HepG2 (cell line): ENCODE data around the gene MED22. TPM values are rescaled to one million over a fixed set of nuclear protein-coding genes. Genes with fewer than 3 reads are reported as not detected.

Experiments
- ARHGAP35 ChIP-seq: sonication (generic); formaldehyde crosslinking; IDR thresholded peaks from 2 replicates; pipeline ENCODE4 v1.9.0; 2022; ENCODE audit warnings: mild to moderate bottlenecking, inconsistent platforms, moderate library complexity, missing genetic modification reagents, borderline replicate concordance
- ATM ChIP-seq: fragments of 450-650 bp; IDR thresholded peaks from 2 replicates; pipeline ENCODE4 v1.7.1; 2017; ENCODE audit warnings: mild to moderate bottlenecking, borderline replicate concordance
- FUBP1 ChIP-seq: sonication (generic); formaldehyde crosslinking; IDR thresholded peaks from 2 replicates; pipeline ENCODE4 v1.5.1; 2020; ENCODE audit warnings: missing genetic modification reagents, mild to moderate bottlenecking, borderline replicate concordance
- GATAD2A ChIP-seq: IDR thresholded peaks from 2 replicates; pipeline ENCODE4 v1.6.1; 2016
- IKZF1 ChIP-seq: fragments of 450-650 bp; IDR thresholded peaks from 2 replicates; pipeline ENCODE4 v1.7.1; 2016
- ISL2 ChIP-seq: sonication (generic); formaldehyde crosslinking; IDR thresholded peaks from 2 replicates; pipeline ENCODE4 v1.5.0; 2020; ENCODE audit warnings: missing genetic modification reagents
- LCORL ChIP-seq, 2 experiments: fragments of 450-650 bp in 1 of 2; sonication (generic) in 1 of 2; formaldehyde crosslinking in 1 of 2; IDR thresholded peaks; 2 replicates each; pipeline versions ENCODE4 v1.5.0 to v1.6.1; 2017 to 2020; ENCODE audit warnings: antibody characterized with exemption in 1 of 2, missing genetic modification reagents in 1 of 2
- MLX ChIP-seq: IDR thresholded peaks from 2 replicates; pipeline ENCODE4 v1.6.1; 2016
- NFYB ChIP-seq: sonication (generic); formaldehyde crosslinking; IDR thresholded peaks from 2 replicates; pipeline ENCODE4 v1.4.0; 2020; ENCODE audit warnings: missing genetic modification reagents
- SAP130 ChIP-seq: IDR thresholded peaks from 2 replicates; pipeline ENCODE4 v1.6.1; 2016; ENCODE audit warnings: low read depth
- SOX13 ChIP-seq, 3 experiments: fragments of 450-650 bp in 1 of 3; sonication (generic) in 1 of 3; formaldehyde crosslinking in 1 of 3; IDR thresholded peaks in 2 of 3; conservative IDR thresholded peaks in 1 of 3; 2 replicates each; pipeline versions ENCODE4 v1.5.0 to v1.6.1; 2016 to 2020; ENCODE audit warnings: antibody characterized with exemption in 1 of 3, mild to moderate bottlenecking in 1 of 3, missing compliant biosample characterization in 1 of 3, missing genetic modification reagents in 1 of 3, moderate library complexity in 1 of 3
- ZNF230 ChIP-seq: sonication (generic); formaldehyde crosslinking; IDR thresholded peaks from 2 replicates; pipeline ENCODE4 v1.4.0; 2020; ENCODE audit warnings: mild to moderate bottlenecking, missing genetic modification reagents
- ZNF350 ChIP-seq: sonication (generic); formaldehyde crosslinking; IDR thresholded peaks from 2 replicates; pipeline ENCODE4 v1.4.0; 2020; ENCODE audit warnings: mild to moderate bottlenecking, low read depth, missing genetic modification reagents, borderline replicate concordance
- ZNF549 ChIP-seq: sonication (generic); formaldehyde crosslinking; IDR thresholded peaks from 2 replicates; pipeline ENCODE4 v1.5.0; 2020; ENCODE audit warnings: missing genetic modification reagents
- ZNF766 ChIP-seq: sonication (generic); formaldehyde crosslinking; IDR thresholded peaks from 2 replicates; pipeline ENCODE4 v1.5.0; 2020; ENCODE audit warnings: missing genetic modification reagents, borderline replicate concordance
- polyA plus RNA-seq, 8 experiments: library from polyadenylated mRNA; depleted of rRNA in 3 of 8; stranded (reverse) in 7 of 8; unstranded in 1 of 8; fragments of >200 nt; fragmentation: Illumina TruSeq in 4 of 8; extraction: Trizol in 4 of 8; gene quantifications; 2 replicates each; pipeline versions ENCODE4 v1.2.1 to v1.2.3, GENCODE V29; 2011 to 2016; ENCODE audit warnings: low read depth in 4 of 8, missing spikeins in 1 of 8, mixed read lengths in 1 of 8; ENCODE audit not compliant: insufficient read depth in 1 of 8
- total RNA-seq, 5 experiments: library from RNA; depleted of rRNA; stranded (reverse); fragments of >200 nt; fragmentation: Illumina TruSeq; extraction: Trizol; gene quantifications; 2 replicates each; pipeline ENCODE4 v1.2.3, GENCODE V29; 2016; ENCODE audit warnings: low read depth in 1 of 5
- TF ChIP-seq, protein P1 (sequence below): sonication (generic); IDR thresholded peaks from 2 replicates; pipeline ENCODE4 v1.6.1; 2016; ENCODE audit warnings: low read depth, borderline replicate concordance
- TF ChIP-seq, protein P2 (sequence below): sonication (generic); formaldehyde crosslinking; IDR thresholded peaks from 2 replicates; pipeline ENCODE4 v1.8.1; 2023; ENCODE audit warnings: missing genetic modification reagents, mild to moderate bottlenecking, borderline replicate concordance
- TF ChIP-seq, protein P3 (sequence below): sonication (generic); formaldehyde crosslinking; IDR thresholded peaks from 2 replicates; pipeline ENCODE4 v1.4.0; 2020; ENCODE audit warnings: missing genetic modification reagents
- TF ChIP-seq, protein P4 (sequence below): IDR thresholded peaks from 2 replicates; pipeline ENCODE4 v1.6.1; 2018; ENCODE audit warnings: missing genetic modification reagents, mild to moderate bottlenecking, missing compliant biosample characterization
- TF ChIP-seq, protein P5 (sequence below): sonication (generic); formaldehyde crosslinking; IDR thresholded peaks from 2 replicates; pipeline ENCODE4 v1.8.1; 2023; ENCODE audit warnings: missing genetic modification reagents, inconsistent platforms, borderline replicate concordance
- TF ChIP-seq, protein P6 (sequence below): sonication (generic); formaldehyde crosslinking; IDR thresholded peaks from 2 replicates; pipeline ENCODE4 v1.5.0; 2020; ENCODE audit warnings: mild to moderate bottlenecking, missing genetic modification reagents, borderline replicate concordance

The MED22 gene
- total and polyA plus RNA-seq, 2 of the 13 experiments (the other 11 are each of a cell fraction or from before 2014, with no cell fraction given): 15.8 to 22.1 TPM

GRCh38 chr9:133390713-133391112, 42.8 kb upstream of the MED22 start (continued):
- TF ChIP-seq ZNF350 (CRISPR knock-in tag) (no peak), ZNF766 (CRISPR knock-in tag) (no peak), FUBP1 (CRISPR knock-in tag) (no peak), ARHGAP35 (CRISPR knock-in tag) (no peak), ATM (no peak), LCORL (IDR thresholded peaks at IDR 0.05) (no peak), LCORL (CRISPR knock-in tag; IDR thresholded peaks at IDR 0.05) (0 out of 2 replicates have a peak, but pooled peaks have one; percentile 29), ZNF549 (no peak), SAP130 (CRISPR knock-in tag) (no peak; the same call in 1 of the 2 replicates), NFYB (CRISPR knock-in tag) (no peak), MLX (CRISPR knock-in tag) (no peak), GATAD2A (CRISPR knock-in tag) (peak; percentile 60; the same call in 1 of the 2 replicates), ZNF230 (CRISPR knock-in tag) (no peak), ISL2 (CRISPR knock-in tag) (no peak), SOX13 (IDR thresholded peaks at IDR 0.05) (no peak), SOX13 (CRISPR knock-in tag; conservative IDR thresholded peaks at IDR 0.05 in 1 of 2, IDR thresholded peaks at IDR 0.05 in 1 of 2) (peak in 1 of 2 experiments; percentile 19; a peak in 1 of 4 replicates), IKZF1 (no peak)
- TF ChIP-seq, protein P1, sequence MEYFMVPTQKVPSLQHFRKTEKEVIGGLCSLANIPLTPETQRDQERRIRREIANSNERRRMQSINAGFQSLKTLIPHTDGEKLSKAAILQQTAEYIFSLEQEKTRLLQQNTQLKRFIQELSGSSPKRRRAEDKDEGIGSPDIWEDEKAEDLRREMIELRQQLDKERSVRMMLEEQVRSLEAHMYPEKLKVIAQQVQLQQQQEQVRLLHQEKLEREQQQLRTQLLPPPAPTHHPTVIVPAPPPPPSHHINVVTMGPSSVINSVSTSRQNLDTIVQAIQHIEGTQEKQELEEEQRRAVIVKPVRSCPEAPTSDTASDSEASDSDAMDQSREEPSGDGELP: peak; percentile 89; the same call in 1 of the 2 replicates
- TF ChIP-seq, protein P2, sequence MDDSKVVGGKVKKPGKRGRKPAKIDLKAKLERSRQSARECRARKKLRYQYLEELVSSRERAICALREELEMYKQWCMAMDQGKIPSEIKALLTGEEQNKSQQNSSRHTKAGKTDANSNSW: no peak
- TF ChIP-seq, protein P3, sequence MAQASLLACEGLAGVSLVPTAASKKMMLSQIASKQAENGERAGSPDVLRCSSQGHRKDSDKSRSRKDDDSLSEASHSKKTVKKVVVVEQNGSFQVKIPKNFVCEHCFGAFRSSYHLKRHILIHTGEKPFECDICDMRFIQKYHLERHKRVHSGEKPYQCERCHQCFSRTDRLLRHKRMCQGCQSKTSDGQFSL (CRISPR knock-in tag): no peak
- TF ChIP-seq, protein P4, sequence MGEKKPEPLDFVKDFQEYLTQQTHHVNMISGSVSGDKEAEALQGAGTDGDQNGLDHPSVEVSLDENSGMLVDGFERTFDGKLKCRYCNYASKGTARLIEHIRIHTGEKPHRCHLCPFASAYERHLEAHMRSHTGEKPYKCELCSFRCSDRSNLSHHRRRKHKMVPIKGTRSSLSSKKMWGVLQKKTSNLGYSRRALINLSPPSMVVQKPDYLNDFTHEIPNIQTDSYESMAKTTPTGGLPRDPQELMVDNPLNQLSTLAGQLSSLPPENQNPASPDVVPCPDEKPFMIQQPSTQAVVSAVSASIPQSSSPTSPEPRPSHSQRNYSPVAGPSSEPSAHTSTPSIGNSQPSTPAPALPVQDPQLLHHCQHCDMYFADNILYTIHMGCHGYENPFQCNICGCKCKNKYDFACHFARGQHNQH (CRISPR knock-in tag): no peak
- TF ChIP-seq, protein P5, sequence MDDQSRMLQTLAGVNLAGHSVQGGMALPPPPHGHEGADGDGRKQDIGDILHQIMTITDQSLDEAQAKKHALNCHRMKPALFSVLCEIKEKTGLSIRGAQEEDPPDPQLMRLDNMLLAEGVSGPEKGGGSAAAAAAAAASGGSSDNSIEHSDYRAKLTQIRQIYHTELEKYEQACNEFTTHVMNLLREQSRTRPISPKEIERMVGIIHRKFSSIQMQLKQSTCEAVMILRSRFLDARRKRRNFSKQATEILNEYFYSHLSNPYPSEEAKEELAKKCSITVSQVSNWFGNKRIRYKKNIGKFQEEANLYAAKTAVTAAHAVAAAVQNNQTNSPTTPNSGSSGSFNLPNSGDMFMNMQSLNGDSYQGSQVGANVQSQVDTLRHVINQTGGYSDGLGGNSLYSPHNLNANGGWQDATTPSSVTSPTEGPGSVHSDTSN (CRISPR knock-in tag): no peak
- TF ChIP-seq, protein P6, sequence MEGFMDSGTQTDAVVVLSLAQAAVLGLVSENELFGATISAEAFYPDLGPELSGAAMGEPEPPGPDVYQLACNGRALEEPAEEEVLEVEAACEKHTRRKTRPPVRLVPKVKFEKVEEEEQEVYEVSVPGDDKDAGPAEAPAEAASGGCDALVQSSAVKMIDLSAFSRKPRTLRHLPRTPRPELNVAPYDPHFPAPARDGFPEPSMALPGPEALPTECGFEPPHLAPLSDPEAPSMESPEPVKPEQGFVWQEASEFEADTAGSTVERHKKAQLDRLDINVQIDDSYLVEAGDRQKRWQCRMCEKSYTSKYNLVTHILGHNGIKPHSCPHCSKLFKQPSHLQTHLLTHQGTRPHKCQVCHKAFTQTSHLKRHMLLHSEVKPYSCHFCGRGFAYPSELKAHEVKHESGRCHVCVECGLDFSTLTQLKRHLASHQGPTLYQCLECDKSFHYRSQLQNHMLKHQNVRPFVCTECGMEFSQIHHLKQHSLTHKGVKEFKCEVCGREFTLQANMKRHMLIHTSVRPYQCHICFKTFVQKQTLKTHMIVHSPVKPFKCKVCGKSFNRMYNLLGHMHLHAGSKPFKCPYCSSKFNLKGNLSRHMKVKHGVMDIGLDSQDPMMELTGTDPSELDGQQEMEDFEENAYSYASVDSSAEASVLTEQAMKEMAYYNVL: no peak
